ENCODE results near the gene GLS. TPM values are rescaled to one million over a fixed set of nuclear protein-coding genes. Genes with fewer than 3 reads are reported as not detected.

The GLS gene
- total RNA-seq, 1 donor from 2014 or later = 180 TPM

- Histone ChIP-seq H3K27ac (no peak overlapping the region), H3K36me3 (no peaks in the 10 kb centered on the region), H3K9me3 (no peaks in the 10 kb centered on the region), H3K27me3 (ENCODE audit: low read depth) (no peaks in the 10 kb centered on the region), H3K4me1 (peaks cover 14% of the 10 kb centered on the region), H3K4me3 (no peak overlapping the region)
- no peak for ATAC-seq
- no peak for DNase-seq
- intact Hi-C loops (cut with DNase I) = no loop called here
- no peak for TF ChIP-seq CTCF (IDR thresholded peaks at IDR 0.05)
Measured at GRCh38 chr2:190875891-190876290, 4.7 kb upstream of the GLS start.

- no peak overlapping the region for H3K27ac ChIP-seq
- no peak overlapping the region for H3K4me3 ChIP-seq
- TF ChIP-seq CTCF (IDR thresholded peaks at IDR 0.05) = no peak
- no peaks in the 10 kb centered on the region for H3K36me3 ChIP-seq
- DNase-seq (no peak), ATAC-seq (no peak)
- no peaks in the 10 kb centered on the region for H3K9me3 ChIP-seq
- intact Hi-C loops (cut with DNase I) = no loop called here
- peaks cover 14% of the 10 kb centered on the region for H3K4me1 ChIP-seq
- no peaks in the 10 kb centered on the region for H3K27me3 ChIP-seq (ENCODE audit: low read depth)
Measured at GRCh38 chr2:190876631-190877030, 4.0 kb upstream of the GLS start.

DNA sequence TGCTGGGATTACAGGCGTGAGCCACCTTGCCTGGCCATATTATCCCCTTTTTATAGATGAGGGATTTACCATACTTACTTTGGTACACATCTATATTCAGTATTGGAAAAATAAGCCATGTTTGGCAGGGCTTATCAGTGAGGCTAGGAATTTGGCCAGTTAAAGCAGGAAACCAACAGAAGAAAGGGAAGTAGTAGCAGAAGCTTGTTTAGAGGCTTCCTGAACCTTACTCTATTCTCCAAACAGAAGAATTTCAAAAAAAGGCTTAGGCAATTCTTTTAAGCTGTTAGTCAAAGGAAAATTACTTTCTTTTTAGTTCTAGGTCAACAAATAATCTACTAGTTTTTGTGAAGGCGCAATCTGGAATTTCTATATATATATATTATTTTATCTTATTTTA lies 3.2 kb upstream of the GLS start:
- Histone ChIP-seq H3K27ac (no peak overlapping the region), H3K27me3 (ENCODE audit: low read depth) (no peaks in the 10 kb centered on the region), H3K4me3 (no peak overlapping the region), H3K36me3 (no peaks in the 10 kb centered on the region), H3K4me1 (peaks cover 14% of the 10 kb centered on the region), H3K9me3 (no peaks in the 10 kb centered on the region)
- intact Hi-C loops (cut with DNase I) = no loop called here
- no peak for TF ChIP-seq CTCF (IDR thresholded peaks at IDR 0.05)
- no peak for DNase-seq
- no peak for ATAC-seq

DNA sequence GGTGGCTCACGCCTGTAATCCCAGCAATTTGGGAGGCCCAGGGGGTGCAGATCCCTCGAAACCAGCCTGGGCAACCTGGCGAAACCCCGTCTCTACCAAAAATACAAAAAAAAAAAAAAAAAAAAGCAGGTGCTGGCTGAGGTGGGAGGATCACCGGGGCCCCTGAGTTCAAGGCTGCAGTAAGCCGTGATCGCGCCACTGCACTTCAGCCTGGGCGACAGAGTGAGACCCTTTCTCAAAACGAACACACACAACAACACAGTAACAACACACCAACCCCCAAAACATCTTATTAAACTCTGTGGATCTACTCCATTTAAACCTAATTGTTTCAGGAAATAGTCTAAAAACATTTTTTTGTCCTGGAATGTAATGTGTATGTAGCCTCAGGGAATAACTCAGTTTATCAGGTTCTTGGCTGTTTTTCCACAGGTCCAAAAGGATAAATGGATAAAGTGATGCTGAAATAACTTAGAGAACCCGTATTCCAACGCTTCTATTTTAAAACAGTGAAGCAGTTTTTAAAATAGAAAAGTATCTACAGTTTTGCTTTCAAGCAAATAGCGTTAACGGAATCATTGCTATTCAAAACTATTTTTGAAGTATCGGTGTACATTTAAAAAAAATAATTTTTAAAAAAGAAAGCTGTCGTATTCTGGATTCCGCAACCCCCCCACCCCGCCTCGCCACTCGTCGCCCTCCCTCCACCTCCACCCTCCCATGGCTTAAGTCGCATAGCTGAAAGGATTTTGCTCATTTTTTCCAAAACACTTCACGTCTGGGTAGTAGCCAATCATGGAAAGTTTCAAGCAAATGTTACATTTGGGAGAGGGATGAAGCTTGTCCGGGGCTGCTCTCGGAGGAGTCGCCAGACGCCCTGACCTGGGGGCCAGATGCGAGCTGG lies 895 bp upstream of the GLS start:
- no peaks in the 10 kb centered on the region for H3K36me3 ChIP-seq
- peak overlapping the region; percentile 96 for H3K27ac ChIP-seq
- DNase-seq (no peak), ATAC-seq (peak; percentile 24 to 42)
- no peak for TF ChIP-seq CTCF (IDR thresholded peaks at IDR 0.05)
- H3K9me3 ChIP-seq = no peaks in the 10 kb centered on the region
- peak overlapping the region; percentile 83 for H3K4me3 ChIP-seq
- no peaks in the 10 kb centered on the region for H3K27me3 ChIP-seq (ENCODE audit: low read depth)
- intact Hi-C loops (cut with DNase I) = no loop called here
- H3K4me1 ChIP-seq = peaks cover 35% of the 10 kb centered on the region

DNA sequence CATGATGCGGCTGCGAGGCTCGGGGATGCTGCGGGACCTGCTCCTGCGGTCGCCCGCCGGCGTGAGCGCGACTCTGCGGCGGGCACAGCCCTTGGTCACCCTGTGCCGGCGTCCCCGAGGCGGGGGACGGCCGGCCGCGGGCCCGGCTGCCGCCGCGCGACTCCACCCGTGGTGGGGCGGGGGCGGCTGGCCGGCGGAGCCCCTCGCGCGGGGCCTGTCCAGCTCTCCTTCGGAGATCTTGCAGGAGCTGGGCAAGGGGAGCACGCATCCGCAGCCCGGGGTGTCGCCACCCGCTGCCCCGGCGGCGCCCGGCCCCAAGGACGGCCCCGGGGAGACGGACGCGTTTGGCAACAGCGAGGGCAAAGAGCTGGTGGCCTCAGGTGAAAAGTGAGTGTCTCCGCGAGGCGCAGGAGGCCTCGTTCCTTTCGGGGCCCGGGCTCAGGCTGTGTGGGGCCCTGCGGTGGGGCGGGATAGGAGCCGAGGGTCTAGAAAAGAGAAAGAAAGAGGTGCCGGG lies 520 bp downstream of the GLS start:
- H3K4me1 ChIP-seq = peaks cover 48% of the 10 kb centered on the region
- intact Hi-C loops (cut with DNase I) = no loop called here
- no peak for TF ChIP-seq CTCF (IDR thresholded peaks at IDR 0.05)
- peak overlapping the region; percentile 96 for H3K27ac ChIP-seq
- no peaks in the 10 kb centered on the region for H3K9me3 ChIP-seq
- H3K4me3 ChIP-seq = peak overlapping the region; percentile 83
- no peaks in the 10 kb centered on the region for H3K27me3 ChIP-seq (ENCODE audit: low read depth)
- no peaks in the 10 kb centered on the region for H3K36me3 ChIP-seq
- DNase-seq (no peak), ATAC-seq (peak; percentile 11 to 18)
